Activated B cell treated with CpG ODN at 0.5 μM for 24 hours (primary cell): Measurements from ENCODE around the gene TMEM214. TPM values are rescaled to one million over a fixed set of nuclear protein-coding genes. Genes with fewer than 3 reads are reported as not detected.

Source experiments
- ATAC-seq: fragments of 200-7000 bp; cut with Tn5 transposase; one replicate; pipeline ENCODE4 v1.10.0; 2021; ENCODE audit warnings: low read depth, mild to moderate bottlenecking, moderate library complexity
- CTCF ChIA-PET: fragments of 350-600 bp; sonication (Branson Sonifier 250); formaldehyde crosslinking; loops from one replicate; lab custom pipeline; 2021; ENCODE audit warnings: antibody characterized with exemption; lab: Charles Lee
- POLR2A ChIA-PET: fragments of 350-600 bp; sonication (Branson Sonifier 250); formaldehyde crosslinking; loops from one replicate; lab custom pipeline; 2021; ENCODE audit warnings: antibody characterized with exemption; lab: Charles Lee
- DNase-seq: peaks from one replicate; pipeline ENCODE4 v3.0.0; 2022
- H3K27ac Mint-ChIP-seq: one replicate; pipeline ENCODE4 v1.8.0; 2020; ENCODE audit warnings: mixed read lengths
- H3K27me3 Mint-ChIP-seq: one replicate; pipeline ENCODE4 v1.8.0; 2021; ENCODE audit warnings: mixed read lengths
- H3K36me3 Mint-ChIP-seq: one replicate; pipeline ENCODE4 v1.8.0; 2021; ENCODE audit warnings: low read depth, mixed read lengths
- H3K4me1 Mint-ChIP-seq: one replicate; pipeline ENCODE4 v1.8.0; 2021; ENCODE audit warnings: mixed read lengths
- H3K4me3 Mint-ChIP-seq: one replicate; pipeline ENCODE4 v1.8.0; 2020; ENCODE audit warnings: mild to moderate bottlenecking, mixed read lengths
- H3K9me3 Mint-ChIP-seq: one replicate; pipeline ENCODE4 v1.8.0; 2020; ENCODE audit warnings: mixed read lengths
- CTCF ChIP-seq: fragments of 200-600 bp; IDR thresholded peaks from one replicate; pipeline ENCODE4 v1.8.0; 2022; ENCODE audit warnings: antibody characterized with exemption, mild to moderate bottlenecking
- intact Hi-C: fragments of 100-400 bp; cut with micrococcal nuclease; formaldehyde crosslinking; loops from one replicate; pipeline ENCODE4 v1.15.1; 2024
- total RNA-seq: library from RNA; stranded (reverse); gene quantifications from 2 replicates; pipeline ENCODE4 v1.2.3, GENCODE V29; 2022

TMEM214 gene
- total RNA-seq, 1 donor from 2014 or later = 92.1 TPM

DNA sequence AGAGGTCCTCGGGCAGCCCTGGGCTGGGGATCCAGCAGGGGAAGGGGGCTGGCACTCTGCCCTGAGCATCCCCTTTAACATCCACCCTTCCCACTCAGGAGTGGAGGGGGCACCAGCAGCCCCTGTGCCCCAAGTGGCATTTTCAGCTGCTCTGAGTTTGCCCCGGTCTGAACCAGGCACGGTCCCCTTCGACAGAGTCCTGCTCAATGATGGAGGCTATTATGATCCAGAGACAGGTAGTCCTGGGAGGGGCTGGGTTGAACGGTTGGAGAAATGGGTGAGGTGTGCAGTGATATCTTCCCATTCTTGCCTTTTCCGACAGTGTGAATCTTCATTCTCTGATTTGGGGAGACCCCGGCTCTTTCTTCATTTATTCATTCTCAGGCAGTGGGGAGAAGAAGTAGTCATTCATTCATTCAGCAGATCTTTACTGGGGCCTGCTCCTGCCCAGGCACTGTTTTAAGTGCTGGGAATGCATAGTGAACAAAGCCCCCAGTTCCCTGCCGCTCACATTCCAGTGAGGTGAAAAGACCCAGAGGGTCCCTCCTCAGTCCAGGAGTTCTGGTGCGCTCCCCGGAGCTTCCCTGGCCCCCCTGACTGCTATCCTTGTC, 52.4 kb downstream of the TMEM214 start:
- intact Hi-C loops = loop anchor here (5.0 to 10.0 kb wide), 2 partner anchors 238 to 500 kb away; partner anchors contain the start of genes DPYSL5 and ZNF512
- Mint-ChIP-seq H3K9me3 (no peaks in the 10 kb centered on the region), H3K4me1 (peaks cover 23% of the 10 kb centered on the region), H3K4me3 (peak overlapping the region; percentile 87), H3K27me3 (no peaks in the 10 kb centered on the region), H3K36me3 (no peaks in the 10 kb centered on the region), H3K27ac (no peak overlapping the region)
- ChIA-PET CTCF (interaction anchor here (4.4 kb wide), 1 partner anchor 124 kb away, joined by 12 read pairs; no protein-coding TSS in a partner anchor), POLR2A (interaction anchor here (4.2 to 6.6 kb wide), 2 partner anchors 13 to 35 kb away, joined by 27 to 53 read pairs; partner anchors contain the start of genes AGBL5 and OST4)
- no peak for ATAC-seq
- no peak for DNase-seq
- TF ChIP-seq CTCF = no peak

GRCh38 chr2:27085673-27086089, 52.9 kb downstream of the TMEM214 start:
- Mint-ChIP-seq H3K4me3 (peak overlapping the region; percentile 87), H3K4me1 (peaks cover 23% of the 10 kb centered on the region), H3K36me3 (no peaks in the 10 kb centered on the region), H3K9me3 (no peaks in the 10 kb centered on the region), H3K27me3 (no peaks in the 10 kb centered on the region), H3K27ac (no peak overlapping the region)
- intact Hi-C loops = loop anchor here (1.0 to 10.0 kb wide), 13 partner anchors 11 to 499 kb away; partner anchors contain the start of genes ATRAID, DPYSL5, EIF2B4 and GTF3C2
- POLR2A ChIA-PET = interaction anchor here (4.2 to 6.6 kb wide), 2 partner anchors 14 to 35 kb away, joined by 27 to 53 read pairs; partner anchors contain the start of genes AGBL5 and OST4
- CTCF ChIA-PET = interaction anchor here (4.4 kb wide), 1 partner anchor 124 kb away, joined by 12 read pairs; no protein-coding TSS in a partner anchor
- DNase-seq (no peak), ATAC-seq (no peak)
- no peak for TF ChIP-seq CTCF

GRCh38 chr2:27086090-27086723, 53.4 kb downstream of the TMEM214 start:
- CTCF ChIA-PET = interaction anchor here (4.4 kb wide), 1 partner anchor 125 kb away, joined by 12 read pairs; no protein-coding TSS in a partner anchor
- peak; percentile 92 for ATAC-seq

GRCh38 chr2:27086724-27087593, 54.2 kb downstream of the TMEM214 start, which contains the start of gene KHK:
Gene KHK (plus strand): TSS chr2:27086772. CDS start chr2:27087260, 488 bp downstream.
- Mint-ChIP-seq H3K4me1 (peaks cover 12% of the 10 kb centered on the region), H3K36me3 (no peaks in the 10 kb centered on the region), H3K4me3 (peak within 1 kb of the TSS; percentile 87), H3K27ac (peak within 1 kb of the TSS; percentile 86), H3K9me3 (no peaks in the 10 kb centered on the region), H3K27me3 (no peaks in the 10 kb centered on the region)
- TF ChIP-seq CTCF = peak; percentile 2
- ATAC-seq = peak; percentile 0
- ChIA-PET CTCF (interaction anchor here (0.9 to 4.4 kb wide), 4 partner anchors 36 to 193 kb away, joined by 3 to 12 read pairs (median 4); partner anchors contain the start of gene AGBL5), POLR2A (interaction anchor here (0.5 to 6.6 kb wide), 14 partner anchors 9 to 596 kb away, joined by 3 to 53 read pairs (median 4); partner anchors contain the start of genes ABHD1, AGBL5, ATRAID and OST4)
- no peak for DNase-seq
- intact Hi-C loops = loop anchor here (1.0 to 10.0 kb wide), 13 partner anchors 9 to 498 kb away; partner anchors contain the start of genes ATRAID, DPYSL5, EIF2B4 and GTF3C2

More at GRCh38 chr2:27086090-27086723, 53.4 kb downstream of the TMEM214 start:
- no peaks in the 10 kb centered on the region for H3K36me3 Mint-ChIP-seq
- H3K4me1 Mint-ChIP-seq = peaks cover 18% of the 10 kb centered on the region
- peak overlapping the region; percentile 86 for H3K27ac Mint-ChIP-seq
- no peaks in the 10 kb centered on the region for H3K27me3 Mint-ChIP-seq
- intact Hi-C loops = loop anchor here (1.0 to 10.0 kb wide), 13 partner anchors 10 to 499 kb away; partner anchors contain the start of genes ATRAID, DPYSL5, EIF2B4 and GTF3C2
- peak overlapping the region; percentile 87 for H3K4me3 Mint-ChIP-seq
- POLR2A ChIA-PET = interaction anchor here (0.5 to 6.6 kb wide), 5 partner anchors 14 to 46 kb away, joined by 3 to 53 read pairs (median 4); partner anchors contain the start of genes AGBL5 and OST4
- no peaks in the 10 kb centered on the region for H3K9me3 Mint-ChIP-seq
- DNase-seq = peak; percentile 99
- TF ChIP-seq CTCF = peak; percentile 44
